HG03521 (cell line): ENCODE measurements around the gene GPAM.
A peak's percentile ranks its signal among the peaks of the same experiment; 100 is the strongest.

Experiments used
- ATAC-seq: cut with Tn5 transposase; IDR thresholded peaks from one replicate; pipeline ENCODE4 v1.9.1; 2021; ENCODE audit warnings: mild to moderate bottlenecking, moderate library complexity; ENCODE audit not compliant: unreplicated experiment

Gene GPAM

DNA sequence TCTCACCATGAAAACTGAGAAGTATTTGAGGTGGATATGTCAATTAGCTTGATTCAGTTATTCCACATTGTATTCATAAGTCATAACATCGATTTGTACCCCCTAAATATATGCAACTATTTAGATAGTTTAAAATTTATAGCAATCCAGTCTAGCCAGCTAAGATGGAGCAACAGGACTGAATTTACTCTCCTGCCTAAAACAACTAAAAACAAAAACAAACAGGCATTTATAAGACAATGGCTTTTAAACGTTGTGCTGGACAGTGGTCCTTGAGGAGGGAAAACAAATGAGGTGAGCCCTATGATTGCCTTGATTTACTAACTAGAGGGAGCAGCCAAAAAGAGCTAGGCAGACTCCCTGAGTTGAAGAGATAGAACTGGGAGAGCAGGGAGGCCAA is 814 bp upstream of the GPAM start:
- no peak for ATAC-seq

DNA sequence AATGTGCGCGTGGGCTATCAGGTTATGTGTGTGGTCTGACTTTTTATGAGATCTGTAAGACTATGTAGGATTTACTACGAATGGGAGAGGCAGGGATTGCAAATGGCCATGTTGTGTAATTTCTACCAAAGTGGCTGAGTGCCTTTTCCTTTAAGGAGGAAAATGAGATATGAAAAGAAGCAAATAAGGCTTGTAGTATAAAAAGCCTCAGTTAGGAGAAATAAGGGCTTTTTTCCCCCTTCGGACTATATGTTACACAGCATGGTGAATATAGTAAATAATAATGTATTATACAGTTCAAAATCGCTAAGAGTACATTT is 447 bp upstream of the GPAM start:
- no peak for ATAC-seq

DNA sequence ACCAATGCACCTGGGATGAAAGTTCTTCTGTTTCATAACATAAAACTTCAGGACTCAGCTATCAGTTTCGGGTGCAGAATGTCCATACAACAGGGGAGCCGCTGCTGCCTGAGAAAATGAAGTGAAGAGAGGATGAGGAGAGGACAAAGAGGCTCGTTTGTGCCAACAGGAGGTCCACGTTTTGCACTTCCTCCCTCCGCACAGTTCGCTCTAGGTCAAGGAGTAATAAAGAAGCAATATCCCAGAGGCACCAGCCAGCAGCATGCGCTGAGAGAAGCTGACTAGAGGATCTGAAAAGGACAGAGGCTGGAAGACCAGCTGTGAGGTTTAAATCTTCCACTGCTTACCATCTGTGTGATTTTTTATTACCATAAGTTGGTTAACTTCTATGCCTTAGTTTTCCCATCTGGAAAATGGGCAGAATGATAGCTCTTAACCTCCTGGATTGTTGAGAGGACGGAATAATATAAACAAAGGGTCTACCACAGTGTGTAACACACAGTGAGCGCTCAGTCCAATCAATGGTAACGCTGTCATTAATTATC is 709 bp downstream of the GPAM start:
- ATAC-seq = no peak

DNA sequence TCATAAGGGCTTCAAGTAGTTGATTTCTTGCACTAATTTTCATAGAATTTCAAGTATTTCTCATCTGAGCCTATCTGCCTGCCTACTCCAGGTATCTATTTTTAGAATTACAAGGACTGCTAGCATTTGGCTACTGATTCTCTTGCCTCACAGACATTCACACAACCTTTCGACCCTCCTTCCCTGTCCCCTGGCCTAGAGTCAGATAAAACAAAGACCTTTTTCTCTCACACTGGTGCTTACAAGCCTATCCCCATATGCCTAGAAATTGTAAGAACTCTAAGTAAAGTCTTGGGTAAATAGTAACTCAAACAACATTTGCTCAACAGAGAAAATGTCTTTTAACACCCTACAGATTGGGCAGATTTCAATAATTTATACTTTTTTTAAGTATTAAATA is 6.3 kb downstream of the GPAM start:
- no peak for ATAC-seq

DNA sequence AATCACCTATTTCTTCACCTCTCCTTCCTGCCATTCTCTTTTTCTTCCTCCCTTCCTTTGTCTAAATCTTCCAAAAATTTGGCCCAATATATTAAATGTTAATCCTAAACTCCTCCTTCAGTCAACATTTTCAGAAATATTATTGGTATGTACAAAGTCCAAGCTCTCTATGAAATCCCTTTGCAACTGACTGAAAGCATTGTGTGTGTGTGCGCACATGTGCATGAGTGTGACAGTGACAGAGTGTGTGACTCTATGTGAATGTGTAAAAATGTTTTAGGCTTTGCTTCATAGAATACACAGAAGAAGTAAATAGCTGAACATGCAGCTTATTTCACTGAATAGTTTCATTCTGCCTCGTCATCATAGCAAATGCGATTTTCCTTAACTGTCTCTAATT is 7.0 kb downstream of the GPAM start:
- no peak for ATAC-seq

DNA sequence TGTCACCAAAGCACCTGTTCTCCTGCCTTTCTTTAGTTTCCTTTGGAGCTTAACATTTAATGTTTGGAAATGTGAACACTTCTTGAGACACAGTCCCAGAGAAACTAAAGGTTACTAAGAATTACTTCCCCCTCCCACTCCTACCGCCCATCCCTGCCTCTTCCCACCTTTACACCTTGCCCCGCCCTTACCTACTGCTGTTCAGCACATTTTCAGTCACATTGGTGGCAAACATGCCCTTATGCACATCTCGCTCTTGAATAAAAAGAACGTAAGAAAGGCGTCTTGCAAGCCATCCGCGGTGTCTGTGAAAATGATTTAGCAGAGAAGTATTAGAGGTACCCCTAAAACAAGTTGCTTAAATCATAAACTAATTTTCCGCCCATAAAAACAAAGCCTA is 8.2 kb downstream of the GPAM start:
- no peak for ATAC-seq

DNA sequence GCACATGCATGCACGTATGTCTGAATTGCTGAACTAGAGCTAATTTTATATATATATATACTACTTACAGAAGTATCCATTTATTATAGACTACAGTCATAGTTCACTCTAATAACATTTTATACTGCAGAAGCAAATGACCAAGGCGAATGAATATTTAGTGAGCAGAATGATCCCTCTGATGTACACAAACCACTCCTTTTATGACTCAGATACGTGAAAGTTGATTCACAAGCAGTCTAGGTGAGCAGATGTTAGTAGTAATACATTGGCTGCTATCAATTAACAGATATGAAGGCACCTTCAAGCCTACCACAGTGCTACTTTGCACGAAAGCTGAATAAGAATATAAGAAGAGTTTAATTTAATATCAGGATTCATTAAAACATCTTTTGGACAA is 10.4 kb downstream of the GPAM start:
- ATAC-seq = no peak

DNA sequence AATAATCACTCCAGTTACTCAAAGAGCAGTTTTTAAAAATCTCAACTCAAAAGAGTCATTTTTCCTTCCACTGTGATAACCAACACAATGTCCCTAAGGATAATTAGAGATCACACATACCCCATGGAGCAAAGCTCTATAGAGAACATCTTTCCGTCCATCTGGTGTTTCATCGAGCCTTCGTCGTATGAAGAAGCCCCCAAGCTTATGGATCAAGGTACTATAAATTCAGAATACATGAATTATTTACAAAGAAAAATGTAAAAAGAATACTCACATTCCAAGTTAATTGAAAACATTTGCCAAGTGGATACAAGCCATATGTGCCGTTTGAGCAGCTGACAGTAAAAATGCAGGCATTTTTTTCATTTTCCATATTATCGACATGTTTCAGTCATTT is 14.8 kb downstream of the GPAM start:
- no peak for ATAC-seq

DNA sequence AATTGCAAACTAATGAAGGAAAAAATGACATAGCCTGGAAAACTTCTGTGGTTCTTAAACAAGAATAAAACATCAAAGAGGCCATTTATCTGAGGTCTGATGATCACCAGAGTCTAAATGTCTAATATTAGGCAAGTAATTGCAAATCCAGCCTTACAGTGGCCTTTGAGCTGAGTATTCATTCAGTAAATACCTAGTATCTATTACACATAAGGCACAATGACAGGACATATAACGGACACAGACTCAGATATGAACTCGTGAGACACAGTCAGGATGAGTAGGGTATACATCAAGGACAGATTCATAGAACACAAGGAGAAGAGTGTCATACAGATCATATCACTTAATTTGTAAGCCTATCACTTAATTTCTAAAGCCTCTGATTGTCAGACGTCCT is 16.8 kb downstream of the GPAM start:
- ATAC-seq = no peak

DNA sequence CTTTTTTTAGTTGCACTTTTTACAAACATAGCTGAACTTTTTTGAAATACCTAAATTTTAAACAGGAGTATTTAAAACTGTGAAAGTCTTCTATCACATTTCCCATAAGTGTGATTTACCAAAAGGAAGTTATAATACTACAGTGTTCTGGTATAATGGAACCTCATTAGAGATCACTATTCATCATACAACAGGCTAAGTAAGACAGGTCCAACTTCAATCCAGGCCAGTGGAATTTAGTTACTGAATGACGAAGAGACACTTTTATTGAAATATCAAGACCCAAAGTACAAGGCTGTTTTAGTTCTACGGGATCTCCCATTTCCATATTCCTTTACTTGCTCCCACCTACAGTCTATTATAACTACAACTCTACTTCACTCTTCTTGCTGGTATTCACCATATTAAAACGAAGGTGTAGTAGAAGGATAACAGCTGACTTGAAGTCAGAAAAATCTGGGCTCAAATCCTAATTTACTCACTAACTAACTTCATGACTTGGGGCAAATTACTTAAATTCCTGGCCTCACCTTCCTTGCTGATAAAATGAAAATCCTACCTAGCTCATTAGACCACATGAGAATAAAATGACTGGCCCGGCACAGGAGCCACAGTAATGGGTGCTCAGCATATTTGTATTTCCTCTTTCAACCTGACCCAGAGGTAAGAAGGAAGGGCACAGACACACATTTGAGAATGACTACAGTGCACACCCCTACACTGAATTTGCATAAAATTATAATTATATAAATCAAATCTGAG is 21.6 kb downstream of the GPAM start:
- ATAC-seq = no peak

DNA sequence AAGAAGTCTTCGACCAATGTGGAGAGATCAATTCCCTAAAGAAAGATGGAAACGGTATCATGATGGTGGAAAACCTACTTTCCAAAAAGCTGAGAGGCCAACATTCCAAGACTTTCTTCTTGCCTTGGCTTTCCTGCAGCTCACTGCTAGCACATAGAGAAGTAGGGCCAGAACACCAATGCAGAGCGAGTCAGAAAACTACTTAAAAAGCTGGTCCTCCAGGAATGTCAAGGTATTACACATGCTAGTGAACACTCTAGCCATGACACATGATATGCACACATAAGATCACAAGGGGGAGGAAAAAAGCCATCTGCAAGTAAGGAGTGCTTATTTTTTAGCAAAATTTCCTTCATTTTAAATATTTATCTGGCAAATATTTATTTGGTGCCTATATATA is 22.7 kb downstream of the GPAM start:
- ATAC-seq = no peak

DNA sequence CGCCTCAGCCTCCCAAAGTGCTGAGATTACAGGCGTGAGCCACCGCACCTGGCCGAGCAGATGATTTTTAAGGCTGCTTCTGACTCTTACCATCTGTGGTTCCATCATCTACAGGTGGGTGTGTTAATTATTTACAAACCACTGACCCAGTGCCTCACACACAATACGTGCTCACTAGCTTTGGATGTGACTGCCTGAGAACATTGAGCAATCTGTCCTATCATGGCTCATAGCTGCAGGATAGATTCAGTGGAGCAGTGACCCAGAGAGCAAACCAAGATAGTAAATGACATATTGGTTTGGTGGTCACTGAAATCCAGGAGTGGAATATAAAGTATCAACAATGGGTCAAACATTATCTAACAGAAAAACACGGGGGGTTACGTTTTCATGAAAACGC is 24.1 kb downstream of the GPAM start:
- no peak for ATAC-seq

DNA sequence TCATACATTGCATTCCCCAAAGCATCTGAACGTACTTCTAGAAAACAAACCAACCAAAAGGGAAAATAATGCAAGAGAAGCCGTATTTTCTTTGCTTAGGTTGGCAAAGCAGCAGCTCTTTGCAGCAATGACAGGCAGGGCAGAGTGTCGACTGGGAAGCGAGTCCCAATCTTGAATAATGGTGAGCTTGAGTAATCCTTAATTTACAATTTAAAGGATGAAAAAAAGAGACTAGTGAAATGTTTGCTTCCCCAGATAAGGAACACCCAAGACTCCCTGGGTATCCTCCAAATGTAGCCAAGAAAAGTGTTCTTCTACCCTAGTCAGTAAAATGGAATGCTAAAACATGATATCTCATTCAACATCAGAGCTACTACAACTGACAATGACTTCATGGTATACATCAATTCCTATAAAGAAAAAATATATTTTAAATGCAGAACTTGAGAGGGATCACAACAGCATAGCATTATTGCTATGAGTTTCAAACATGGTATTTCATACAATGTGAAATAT is 32.0 kb downstream of the GPAM start:
- ATAC-seq = no peak

DNA sequence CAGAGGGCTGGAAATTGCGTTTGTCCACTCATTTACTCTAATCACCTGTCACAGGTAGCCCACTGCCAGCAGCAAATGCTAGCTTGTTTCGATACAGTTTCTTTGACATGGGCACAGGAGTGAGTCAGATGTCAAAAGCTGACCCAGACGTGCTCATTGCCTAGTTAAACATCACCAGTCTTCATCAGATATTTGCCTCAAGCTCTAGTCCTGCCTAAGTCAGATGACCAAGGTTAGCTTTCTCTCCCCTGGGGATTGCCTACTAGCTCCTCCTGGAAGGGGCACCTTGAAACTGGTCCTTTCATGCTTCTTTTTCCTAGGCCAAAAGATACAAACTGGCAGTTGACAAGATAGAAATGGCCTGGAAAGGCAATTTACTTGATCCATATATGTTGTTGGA is 35.2 kb downstream of the GPAM start:
- ATAC-seq = no peak

DNA sequence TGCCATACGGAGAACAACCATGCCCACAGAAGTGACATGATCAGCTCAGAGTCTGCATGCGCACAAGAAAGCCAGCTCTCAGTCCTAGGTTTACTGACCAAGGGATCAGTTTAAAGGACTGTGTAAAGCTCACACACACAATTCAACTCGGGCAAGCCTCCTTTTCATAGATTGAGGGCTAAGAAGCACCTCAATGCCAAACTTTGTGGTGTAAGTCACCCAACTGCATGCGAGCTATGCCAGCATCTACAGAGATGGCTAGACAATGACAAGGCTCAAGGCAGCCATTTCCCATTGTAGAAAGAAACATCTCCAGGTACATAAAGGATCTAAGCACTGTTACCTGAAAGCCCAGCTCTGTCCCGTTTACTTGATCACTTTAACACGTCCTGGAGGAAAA is 36.8 kb downstream of the GPAM start:
- no peak for ATAC-seq

DNA sequence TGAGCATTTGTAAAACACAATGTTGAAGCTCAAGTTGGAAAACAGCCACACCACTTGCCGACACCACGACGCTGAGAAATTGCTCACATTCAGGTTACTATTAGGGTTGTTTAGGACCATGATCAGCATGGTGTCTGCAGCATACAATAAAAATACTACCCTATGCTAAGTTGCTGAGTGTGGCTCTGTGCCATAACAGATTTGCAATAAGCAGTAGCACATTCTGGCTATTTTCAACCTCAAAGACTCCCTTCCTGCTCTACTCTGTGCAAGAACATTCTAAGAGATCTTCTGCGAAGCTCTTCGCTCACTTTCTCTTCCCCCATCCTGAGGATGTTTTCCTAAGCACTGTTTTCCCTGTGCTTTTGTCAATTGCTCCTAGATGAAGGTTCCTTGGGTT is 38.3 kb downstream of the GPAM start:
- no peak for ATAC-seq

DNA sequence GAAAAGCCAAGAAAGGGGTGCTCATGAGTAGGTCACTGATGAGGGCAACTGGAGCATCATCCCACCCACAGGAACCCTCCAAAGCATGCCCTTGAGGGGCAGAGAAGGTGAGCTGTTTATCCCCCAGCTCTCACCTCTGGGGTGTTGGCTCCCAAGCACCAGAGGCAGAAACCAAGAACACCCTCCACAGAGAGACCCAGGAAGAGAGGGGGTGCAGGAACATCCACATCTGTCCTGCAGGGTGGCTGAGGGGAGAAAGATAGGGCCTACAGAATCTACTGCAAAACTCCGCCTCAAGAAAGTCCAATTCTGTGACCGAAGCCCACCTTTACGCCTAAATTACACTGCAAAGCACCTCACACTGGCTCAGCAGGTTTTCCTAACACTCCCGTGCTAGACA is 40.1 kb downstream of the GPAM start:
- no peak for ATAC-seq

DNA sequence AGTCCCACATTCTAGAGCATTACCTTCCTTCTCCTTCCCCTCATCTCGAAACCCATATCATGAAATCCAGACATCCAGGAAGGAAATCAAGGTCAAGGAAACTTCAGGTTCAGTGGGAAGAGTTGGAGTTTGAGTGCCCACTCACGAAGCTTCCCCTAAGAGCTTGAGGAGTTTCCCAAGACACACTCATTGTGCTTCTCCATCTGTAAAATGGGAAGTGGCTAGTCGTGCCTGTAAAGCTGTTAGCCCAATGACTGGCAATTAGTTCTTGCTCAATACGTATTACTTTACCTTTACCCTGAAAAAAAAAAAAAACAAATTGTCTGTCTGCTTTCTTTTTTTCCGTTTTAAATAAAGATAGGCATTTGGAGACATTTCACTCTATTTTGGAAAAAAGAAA is 42.3 kb downstream of the GPAM start:
- ATAC-seq = no peak

DNA sequence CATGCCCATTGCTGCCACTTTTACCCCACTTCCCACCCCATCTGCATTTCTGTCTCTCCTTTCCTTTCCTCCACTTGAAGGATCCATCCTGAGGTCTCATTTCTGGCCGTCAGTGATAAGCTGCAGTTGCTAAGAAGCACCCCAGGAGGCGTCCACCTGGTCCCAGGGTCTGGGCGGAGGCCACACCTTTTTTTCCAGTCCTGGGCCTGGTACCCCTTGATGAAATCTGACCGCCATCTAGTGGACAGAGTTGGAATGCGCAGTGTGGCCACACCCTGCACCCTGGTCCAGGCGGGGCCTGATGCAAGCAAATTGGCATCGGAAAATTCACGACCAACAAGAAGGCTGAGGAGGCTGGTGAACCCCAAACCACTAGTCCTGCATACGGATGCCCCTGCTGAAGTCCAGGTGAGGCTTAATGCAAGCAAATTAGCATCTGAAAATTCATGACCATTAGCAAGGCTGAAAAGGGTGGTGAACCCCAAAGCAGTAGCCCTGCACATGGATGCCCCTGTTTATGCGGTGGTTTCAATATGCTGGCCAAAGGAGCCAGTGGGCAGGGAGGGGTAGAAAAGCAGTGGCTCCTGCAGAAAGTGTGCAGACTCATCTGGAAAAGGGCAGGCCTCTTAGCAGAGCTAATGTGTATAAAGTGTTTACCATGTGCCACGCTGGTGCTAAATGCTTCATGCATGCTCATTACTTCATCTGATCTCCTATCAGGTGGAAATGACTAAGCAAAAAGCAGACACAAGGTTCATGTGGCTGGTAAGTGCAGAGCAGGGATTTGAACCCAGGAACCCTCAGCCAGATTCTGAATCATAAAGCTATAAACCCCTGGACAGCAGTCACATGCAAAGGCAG is 43.2 kb downstream of the GPAM start:
- ATAC-seq = peak; percentile 99

DNA sequence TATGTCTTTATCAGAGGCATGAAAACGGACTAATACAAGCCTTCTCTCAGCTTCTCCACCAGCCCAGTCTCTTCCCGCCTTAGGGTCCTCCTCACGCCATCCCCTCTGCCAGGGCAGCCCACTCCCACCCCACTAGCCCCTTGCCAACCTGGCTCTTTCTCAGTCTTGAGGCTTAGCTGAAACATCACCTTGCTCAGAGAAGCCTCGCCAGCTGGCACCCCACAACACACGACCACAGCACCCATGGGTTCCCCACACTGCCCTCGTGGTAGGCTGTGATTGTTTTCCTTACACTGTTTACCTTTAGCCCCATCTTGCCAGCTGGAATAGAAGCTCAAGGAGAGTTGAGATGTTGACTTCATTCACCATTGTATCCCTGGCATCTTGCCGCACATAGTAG is 44.4 kb downstream of the GPAM start:
- no peak for ATAC-seq

DNA sequence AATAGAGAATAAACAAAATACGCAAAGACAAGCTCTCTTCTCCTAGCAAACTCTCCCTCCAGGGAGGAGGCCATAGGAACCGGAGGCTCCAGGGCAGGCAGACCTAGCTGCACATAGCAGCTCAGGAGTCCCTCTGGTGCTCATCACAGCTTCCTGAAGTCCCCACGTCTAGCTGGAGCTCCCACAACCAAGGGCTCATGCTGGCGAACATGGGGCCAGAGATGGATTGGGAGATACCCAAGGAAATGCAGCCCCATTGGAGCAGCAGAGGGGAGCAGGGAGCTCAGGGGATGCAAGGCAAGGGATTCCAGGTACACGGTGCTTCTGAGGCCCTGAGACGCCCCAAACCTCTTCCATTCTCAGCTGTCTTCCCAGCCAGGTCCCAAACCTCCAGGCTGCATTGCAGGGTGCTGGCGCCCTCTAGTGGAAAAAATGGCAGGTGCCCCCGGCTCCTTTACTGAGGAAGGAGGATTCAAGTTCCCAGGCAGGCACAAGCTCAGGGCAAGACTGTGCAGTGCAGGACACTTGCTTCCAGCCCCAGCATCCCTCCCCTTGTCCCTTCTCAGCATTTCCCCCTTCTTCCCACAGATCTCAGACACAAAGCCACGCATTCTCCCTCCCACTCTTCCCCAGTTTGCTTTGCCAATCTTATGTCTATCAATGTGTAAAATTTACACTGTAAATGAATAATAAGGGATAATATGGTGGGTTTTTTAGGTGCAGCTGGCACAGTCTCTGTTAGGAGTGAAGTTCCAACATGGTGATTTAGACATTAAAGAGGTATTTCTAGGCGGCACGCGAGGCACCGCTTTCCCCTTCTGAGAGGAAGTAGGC is 46.2 kb downstream of the GPAM start:
- no peak for ATAC-seq
